HUES64 (cell line): ENCODE measurements around the gene TLR1.
"Not testable (repeated sequence)": the region's sequence is repeated elsewhere in the genome, so short reads cannot be mapped to it uniquely, and the experiment has no call there.

Source experiments
- H3K27ac ChIP-seq: 2 replicates; pipeline ENCODE4 v1.7.0; 2013; ENCODE audit warnings: low read depth, low read length, inconsistent platforms
- H3K27me3 ChIP-seq: 2 replicates; pipeline ENCODE4 v1.6.1; 2013; ENCODE audit warnings: mild to moderate bottlenecking, low read length; ENCODE audit not compliant: insufficient read depth
- H3K36me3 ChIP-seq: 2 replicates; pipeline ENCODE4 v1.6.1; 2013; ENCODE audit warnings: mild to moderate bottlenecking, low read length; ENCODE audit not compliant: insufficient read depth
- H3K4me1 ChIP-seq: 2 replicates; pipeline ENCODE4 v1.6.1; 2013; ENCODE audit warnings: mild to moderate bottlenecking, low read length, moderate library complexity; ENCODE audit not compliant: insufficient read depth
- H3K4me3 ChIP-seq: 2 replicates; pipeline ENCODE4 v1.5.1; 2013; ENCODE audit warnings: mild to moderate bottlenecking, low read length, moderate library complexity
- H3K9ac ChIP-seq: 2 replicates; pipeline ENCODE4 v1.6.1; 2013; ENCODE audit warnings: mild to moderate bottlenecking, low read depth, low read length
- H3K9me3 ChIP-seq: 2 replicates; pipeline ENCODE4 v1.6.1; 2013; ENCODE audit warnings: low read depth, low read length; ENCODE audit not compliant: insufficient read depth
- WGBS: fragments of 150-250, 120-280 bp; methylation state at CpG from one replicate; pipeline ENCODE4 v1.1.7; 2013; ENCODE audit warnings: missing lambda C conversion rate; 5-methylcytosine and 5-hydroxymethylcytosine counted together

TLR1 gene

DNA sequence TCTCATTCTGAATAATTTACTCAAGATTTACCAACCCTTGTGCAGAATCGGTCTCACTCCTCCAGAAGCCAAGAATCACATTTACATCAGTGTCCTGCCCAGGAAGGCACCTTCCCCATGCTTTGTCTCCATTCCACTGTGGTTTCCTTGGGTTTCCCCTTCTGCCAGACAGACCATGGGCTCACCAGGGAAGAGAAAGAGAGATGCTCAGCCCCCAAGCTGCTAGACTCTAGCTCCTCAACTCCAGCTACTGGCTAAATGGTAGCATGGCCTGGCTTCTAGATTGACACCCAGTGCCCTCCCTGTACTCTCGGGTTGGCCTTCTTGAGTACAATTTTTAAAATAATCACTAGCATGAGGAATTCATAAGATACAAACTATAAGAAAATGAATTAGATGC, 34.7 kb downstream of the TLR1 start:
- Histone ChIP-seq H3K27ac (no peak overlapping the region), H3K9me3 (no peaks in the 10 kb centered on the region), H3K36me3 (no peaks in the 10 kb centered on the region), H3K4me1 (no peaks in the 10 kb centered on the region), H3K27me3 (no peaks in the 10 kb centered on the region), H3K9ac (no peak overlapping the region), H3K4me3 (no peak overlapping the region)
- WGBS = 85% methylated on average over 2 of the region's 2 CpGs

DNA sequence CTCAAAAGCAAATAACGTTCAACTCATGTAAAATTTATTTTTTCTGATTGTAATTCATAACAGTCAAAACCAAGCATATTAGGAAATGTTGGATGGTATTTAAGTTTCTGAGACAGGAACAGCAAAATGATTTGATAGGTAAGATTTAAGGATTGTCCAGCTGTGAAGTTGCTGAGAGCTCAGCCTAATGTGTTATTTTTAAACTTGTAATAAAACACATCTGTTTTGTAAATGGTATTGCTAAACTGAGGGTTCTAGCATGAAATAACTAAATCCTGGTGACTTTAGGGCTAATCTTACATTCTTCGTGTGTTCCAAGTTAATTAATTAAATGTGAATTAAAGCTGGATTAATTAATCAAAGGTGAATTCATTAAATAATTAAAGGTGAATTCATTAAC, 35.1 kb downstream of the TLR1 start:
- H3K4me3 ChIP-seq = no peak overlapping the region
- no peak overlapping the region for H3K9ac ChIP-seq
- whole genome bisulfite sequencing = 87% methylated on average over 1 of the region's 2 CpGs
- H3K27ac ChIP-seq = no peak overlapping the region
- H3K9me3 ChIP-seq = no peaks in the 10 kb centered on the region
- H3K36me3 ChIP-seq = no peaks in the 10 kb centered on the region
- H3K4me1 ChIP-seq = no peaks in the 10 kb centered on the region
- no peaks in the 10 kb centered on the region for H3K27me3 ChIP-seq

DNA sequence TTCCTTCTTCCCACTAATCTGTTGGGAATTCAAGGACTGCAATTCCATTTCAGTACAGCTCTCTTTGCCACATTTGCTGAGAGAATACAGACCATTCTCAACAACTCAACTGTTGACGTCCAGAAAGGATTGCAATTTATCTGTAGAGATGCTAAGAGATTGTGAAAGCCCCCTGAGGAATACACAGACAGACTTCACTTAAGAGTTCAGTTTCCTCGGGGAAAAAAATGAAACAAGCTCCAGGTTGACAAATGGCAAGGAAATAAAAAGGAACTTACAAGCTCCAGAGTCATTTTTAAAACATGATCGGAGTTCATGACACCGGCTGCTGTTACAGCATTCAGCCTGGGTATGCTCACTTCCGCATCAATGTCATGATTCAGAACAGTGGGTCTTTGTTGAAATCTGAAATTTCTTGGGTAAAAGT, 35.6 kb downstream of the TLR1 start:
- WGBS = 93% methylated on average over 5 of the region's 5 CpGs
- H3K4me3 ChIP-seq = no peak overlapping the region
- H3K27me3 ChIP-seq = no peaks in the 10 kb centered on the region
- no peaks in the 10 kb centered on the region for H3K36me3 ChIP-seq
- no peaks in the 10 kb centered on the region for H3K9me3 ChIP-seq
- H3K9ac ChIP-seq = no peak overlapping the region
- no peaks in the 10 kb centered on the region for H3K4me1 ChIP-seq
- no peak overlapping the region for H3K27ac ChIP-seq

DNA sequence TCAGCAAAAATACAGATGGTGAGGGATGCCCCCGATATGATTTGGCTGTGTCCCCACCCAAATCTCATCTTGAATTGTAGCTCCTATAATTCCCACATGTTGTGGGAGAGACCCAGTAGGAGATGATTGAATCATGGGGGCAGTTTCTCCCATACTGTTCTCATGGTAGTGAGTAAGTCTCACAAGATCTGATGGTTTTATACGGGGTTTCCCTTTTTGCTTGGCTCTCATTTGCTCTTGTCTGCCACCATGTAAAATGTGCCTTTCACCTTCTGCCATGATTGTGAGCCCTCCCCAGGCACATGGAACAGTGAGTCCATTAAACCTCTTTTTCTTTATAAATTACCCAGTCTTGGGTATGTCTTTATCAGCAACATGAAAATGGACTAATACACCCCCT, 37.7 kb downstream of the TLR1 start:
- not testable (repeated sequence) for H3K27ac ChIP-seq, H3K4me3 ChIP-seq, H3K36me3 ChIP-seq, H3K9me3 ChIP-seq, H3K27me3 ChIP-seq, H3K9ac ChIP-seq, H3K4me1 ChIP-seq
- WGBS = 98% methylated on average over 2 of the region's 2 CpGs

DNA sequence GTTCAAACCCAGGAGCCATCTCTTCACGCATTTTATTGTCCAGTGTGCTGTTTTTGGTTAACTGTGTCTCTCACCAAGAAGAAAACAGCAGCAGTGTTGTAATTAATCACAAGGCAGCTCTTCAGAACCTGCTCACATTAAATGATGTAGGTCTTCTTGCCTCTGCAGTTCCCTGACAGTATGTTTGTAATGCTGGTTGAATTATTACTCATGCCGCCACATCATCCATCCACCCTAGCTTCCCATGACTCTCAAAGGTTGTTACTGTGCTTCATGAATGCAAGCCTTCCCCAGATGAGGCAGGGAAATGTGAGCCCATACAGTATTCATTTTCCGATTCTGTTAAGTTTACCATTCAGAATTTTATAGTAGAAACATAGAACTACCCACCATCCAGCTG, 39.2 kb downstream of the TLR1 start:
- WGBS = 87% methylated on average over 3 of the region's 3 CpGs
- no peak overlapping the region for H3K9ac ChIP-seq
- no peak overlapping the region for H3K27ac ChIP-seq
- H3K36me3 ChIP-seq = no peaks in the 10 kb centered on the region
- H3K4me1 ChIP-seq = no peaks in the 10 kb centered on the region
- no peaks in the 10 kb centered on the region for H3K9me3 ChIP-seq
- no peaks in the 10 kb centered on the region for H3K27me3 ChIP-seq
- H3K4me3 ChIP-seq = no peak overlapping the region

DNA sequence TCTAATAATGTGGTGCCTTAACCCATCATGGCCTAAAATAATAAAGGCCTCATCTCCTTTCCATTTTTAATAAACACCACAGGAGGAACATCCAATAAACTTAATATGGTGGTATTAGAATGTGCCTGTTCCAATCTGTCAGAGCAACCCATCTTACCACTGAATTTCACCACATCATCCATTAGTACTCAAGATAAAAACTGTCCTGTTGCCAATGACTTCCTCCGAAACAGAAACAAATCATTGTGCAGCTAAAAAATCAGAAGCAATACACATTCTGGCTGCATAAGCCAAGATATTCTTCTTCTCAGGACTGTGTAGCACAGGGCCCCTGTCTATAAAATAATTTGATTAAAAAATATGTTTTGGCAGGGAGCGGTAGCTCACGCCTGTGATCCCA, 40.3 kb downstream of the TLR1 start:
- no peaks in the 10 kb centered on the region for H3K27me3 ChIP-seq
- H3K27ac ChIP-seq = no peak overlapping the region
- H3K4me3 ChIP-seq = no peak overlapping the region
- 97% methylated on average over 3 of the region's 3 CpGs for WGBS
- H3K36me3 ChIP-seq = no peaks in the 10 kb centered on the region
- H3K9ac ChIP-seq = no peak overlapping the region
- no peaks in the 10 kb centered on the region for H3K4me1 ChIP-seq
- H3K9me3 ChIP-seq = no peaks in the 10 kb centered on the region

DNA sequence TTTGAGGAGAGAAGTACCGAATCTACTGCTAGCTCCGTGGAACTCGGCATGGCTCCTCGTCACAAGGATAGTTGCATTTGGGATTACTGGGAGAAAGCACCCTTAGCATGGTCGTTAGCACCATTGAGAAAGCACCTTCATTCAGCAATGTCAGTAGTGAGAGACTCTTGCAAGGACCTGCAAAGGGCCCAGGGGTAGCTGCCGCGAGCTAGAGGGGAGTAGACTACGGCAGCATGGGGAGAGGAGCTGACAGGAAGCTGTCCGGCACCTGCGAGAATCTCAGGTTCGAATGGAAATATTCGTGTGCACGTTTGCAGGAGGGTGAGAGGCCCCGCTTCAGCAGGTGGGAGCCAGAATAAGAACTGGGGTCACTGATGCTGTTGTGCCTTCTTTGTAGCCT, 42.0 kb downstream of the TLR1 start:
- H3K4me1 ChIP-seq = no peaks in the 10 kb centered on the region
- H3K27ac ChIP-seq = no peak overlapping the region
- H3K9ac ChIP-seq = no peak overlapping the region
- H3K27me3 ChIP-seq = no peaks in the 10 kb centered on the region
- 90% methylated on average over 14 of the region's 14 CpGs for WGBS
- H3K4me3 ChIP-seq = no peak overlapping the region
- no peaks in the 10 kb centered on the region for H3K36me3 ChIP-seq
- no peaks in the 10 kb centered on the region for H3K9me3 ChIP-seq

DNA sequence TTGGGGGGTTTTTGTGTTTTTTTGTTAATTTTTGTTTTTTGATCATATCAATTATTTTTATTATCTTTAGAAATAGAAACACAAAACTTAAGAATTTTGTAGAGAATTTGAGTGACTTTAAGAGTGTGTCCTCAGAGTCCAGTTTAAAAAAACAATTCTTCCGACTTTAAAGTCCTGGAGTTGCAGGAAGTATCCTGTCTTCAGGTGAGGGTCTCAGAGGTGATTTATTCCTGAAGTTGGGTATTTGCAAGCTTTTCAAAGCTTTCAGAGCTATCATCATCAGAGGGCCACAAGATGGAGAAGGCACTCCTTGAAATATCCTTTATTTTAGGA, 44.8 kb downstream of the TLR1 start:
- no peak overlapping the region for H3K9ac ChIP-seq
- H3K9me3 ChIP-seq = no peaks in the 10 kb centered on the region
- no peak overlapping the region for H3K27ac ChIP-seq
- H3K4me1 ChIP-seq = no peaks in the 10 kb centered on the region
- no peaks in the 10 kb centered on the region for H3K36me3 ChIP-seq
- no peak overlapping the region for H3K4me3 ChIP-seq
- 100% methylated on average over 1 of the region's 1 CpG for WGBS
- no peaks in the 10 kb centered on the region for H3K27me3 ChIP-seq

DNA sequence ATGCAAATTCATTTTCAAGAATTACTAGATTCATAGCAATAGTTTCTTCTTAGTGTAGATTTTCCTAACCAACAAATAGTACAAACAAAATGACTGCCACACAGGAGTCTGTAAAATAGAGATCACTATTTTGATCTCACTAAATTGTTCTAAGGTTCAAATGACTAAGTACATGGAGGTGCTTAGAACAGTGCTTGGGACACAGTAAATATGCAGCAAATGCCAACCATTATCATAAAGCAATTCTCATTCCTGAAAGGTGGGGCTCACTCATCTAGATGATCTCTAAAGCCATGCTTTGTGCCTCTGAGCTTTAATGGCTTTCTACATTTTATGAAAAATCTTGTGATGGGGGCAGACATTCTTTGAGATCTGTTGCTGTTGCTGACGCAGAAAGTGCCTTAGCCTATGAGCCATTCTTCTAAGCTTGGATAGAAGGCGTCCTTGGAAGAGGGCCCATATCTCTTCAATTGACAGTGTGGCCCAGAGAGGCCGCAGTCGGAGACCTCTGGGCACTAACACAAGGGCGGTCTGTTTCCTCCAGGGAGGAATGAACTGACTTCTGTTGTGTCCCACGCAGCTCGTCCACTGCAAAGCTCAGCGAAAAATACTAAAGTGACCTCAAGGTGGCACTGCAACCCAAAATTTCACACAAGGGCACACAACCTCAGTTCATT, 45.3 kb downstream of the TLR1 start:
- no peak overlapping the region for H3K9ac ChIP-seq
- no peaks in the 10 kb centered on the region for H3K36me3 ChIP-seq
- H3K4me1 ChIP-seq = no peaks in the 10 kb centered on the region
- no peaks in the 10 kb centered on the region for H3K9me3 ChIP-seq
- no peak overlapping the region for H3K27ac ChIP-seq
- no peaks in the 10 kb centered on the region for H3K27me3 ChIP-seq
- WGBS = 24% methylated on average over 8 of the region's 8 CpGs
- no peak overlapping the region for H3K4me3 ChIP-seq

DNA sequence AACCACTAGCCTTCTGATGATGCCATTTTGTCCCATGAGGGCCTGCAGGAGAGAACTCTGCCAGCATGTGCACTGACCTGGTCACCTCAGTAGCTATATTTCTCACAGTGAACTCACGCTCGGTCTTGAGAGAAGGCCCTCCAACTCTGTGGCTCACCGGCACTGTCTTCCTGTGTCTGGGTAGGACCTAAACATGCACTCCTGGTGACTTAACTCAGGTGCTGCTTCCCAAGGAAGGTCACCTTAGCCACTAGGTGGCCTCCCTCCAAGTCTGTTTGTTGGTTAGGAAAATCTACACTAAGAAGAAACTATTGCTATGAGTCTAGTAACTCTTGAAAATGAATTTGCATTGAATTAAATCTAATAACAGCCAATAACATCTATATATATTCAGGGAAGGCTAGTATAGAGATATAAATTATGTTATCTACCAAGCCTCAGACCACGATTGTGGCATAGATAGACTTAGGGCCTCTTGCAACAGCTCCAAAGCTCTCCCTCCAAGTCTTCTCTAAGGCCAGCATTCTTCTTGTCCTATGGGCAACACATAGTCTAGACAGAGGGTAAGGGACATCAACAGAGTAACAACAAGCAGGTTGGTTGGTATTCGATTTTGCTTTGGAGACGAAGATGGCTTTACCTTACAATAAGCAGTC, 46.5 kb downstream of the TLR1 start:
- 0 out of 2 replicates have a peak, but pooled peaks cover 4% of the 10 kb centered on the region for H3K4me1 ChIP-seq
- H3K27me3 ChIP-seq = no peaks in the 10 kb centered on the region
- H3K4me3 ChIP-seq = no peak overlapping the region
- no peaks in the 10 kb centered on the region for H3K36me3 ChIP-seq
- no peak overlapping the region for H3K9ac ChIP-seq
- H3K27ac ChIP-seq = no peak overlapping the region
- 86% methylated on average over 6 of the region's 6 CpGs for WGBS
- H3K9me3 ChIP-seq = no peaks in the 10 kb centered on the region

DNA sequence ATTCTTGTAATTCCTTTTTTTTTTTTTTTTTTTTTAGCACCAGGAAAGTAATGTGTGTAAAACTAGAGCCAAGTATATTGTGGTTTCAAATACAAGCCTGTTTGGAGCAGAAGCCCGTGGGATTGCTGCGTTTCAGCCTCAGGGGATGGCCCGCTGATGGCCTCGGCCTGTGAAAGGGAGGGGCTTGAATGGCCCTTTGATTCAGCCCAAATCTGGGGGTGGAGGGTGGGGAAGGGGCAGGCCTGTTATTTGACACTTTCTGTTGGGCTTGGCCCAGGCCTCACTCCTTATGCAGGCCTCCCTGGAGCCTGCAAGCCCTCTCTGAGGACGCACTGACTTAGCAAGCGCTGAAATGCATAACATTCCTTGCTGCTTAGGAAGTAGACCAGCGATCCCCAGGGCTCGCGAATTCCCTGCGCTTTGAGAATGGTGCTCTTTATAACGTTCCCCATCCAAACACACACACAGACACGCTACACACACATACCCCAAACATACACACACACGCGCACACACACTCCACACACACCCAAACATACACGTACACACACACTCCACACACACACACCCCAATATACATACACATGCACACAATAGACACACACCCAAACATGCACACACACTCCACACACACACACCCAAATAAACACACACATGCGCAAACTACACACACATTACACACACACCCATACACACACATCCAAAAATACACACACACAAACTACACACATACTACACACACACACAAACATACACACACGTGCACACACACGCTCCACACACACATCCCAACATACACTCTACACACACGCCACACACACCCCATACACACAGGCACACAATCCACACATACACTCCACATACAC, 51.4 kb downstream of the TLR1 start:
- H3K9me3 ChIP-seq = no peaks in the 10 kb centered on the region; the same call in 1 of the 2 replicates
- H3K27me3 ChIP-seq = no peaks in the 10 kb centered on the region
- no peaks in the 10 kb centered on the region for H3K36me3 ChIP-seq
- H3K9ac ChIP-seq = no peak overlapping the region
- peak overlapping the region; percentile 39; the same call in 1 of the 2 replicates for H3K27ac ChIP-seq
- peaks cover 16% of the 10 kb centered on the region for H3K4me1 ChIP-seq
- peak overlapping the region; percentile 19; the same call in 1 of the 2 replicates for H3K4me3 ChIP-seq
- WGBS = 33% methylated on average over 19 of the region's 19 CpGs
